ENCODE measurements around the gene LAMA4. TPM values are rescaled to one million over a fixed set of nuclear protein-coding genes. Genes with fewer than 3 reads are reported as not detected.

Gene LAMA4
- total RNA-seq, 1 donor from 2014 or later = 18.0 TPM

- Mint-ChIP-seq H3K4me1 (peaks cover 11% of the 10 kb centered on the region), H3K27ac (ENCODE audit: unreplicated experiment) (no peak overlapping the region), H3K36me3 (ENCODE audit: low read depth) (no peaks in the 10 kb centered on the region), H3K9me3 (peaks cover 3% of the 10 kb centered on the region), H3K27me3 (ENCODE audit: low read depth) (no peaks in the 10 kb centered on the region), H3K4me3 (no peak overlapping the region)
- no peak for TF ChIP-seq CTCF (conservative IDR thresholded peaks at IDR 0.05)
- no peak for DNase-seq (ENCODE audit: low read depth, low spot score)
These were observed 30.3 kb downstream of the LAMA4 start for GRCh38 chr6:112224088-112224487.

- DNase-seq (ENCODE audit: low read depth, low spot score) = no peak
- H3K4me1 Mint-ChIP-seq = peaks cover 8% of the 10 kb centered on the region
- H3K4me3 Mint-ChIP-seq = no peak overlapping the region
- no peak for TF ChIP-seq CTCF (conservative IDR thresholded peaks at IDR 0.05)
- no peak overlapping the region for H3K27ac Mint-ChIP-seq (ENCODE audit: unreplicated experiment)
- H3K9me3 Mint-ChIP-seq = peaks cover 1% of the 10 kb centered on the region
- no peaks in the 10 kb centered on the region for H3K36me3 Mint-ChIP-seq (ENCODE audit: low read depth)
- H3K27me3 Mint-ChIP-seq (ENCODE audit: low read depth) = no peaks in the 10 kb centered on the region
These were observed 31.1 kb downstream of the LAMA4 start for GRCh38 chr6:112223070-112223861.

GRCh38 chr6:112221981-112222852 lies 32.1 kb downstream of the LAMA4 start:
- no peaks in the 10 kb centered on the region for H3K27me3 Mint-ChIP-seq (ENCODE audit: low read depth)
- H3K4me1 Mint-ChIP-seq = peaks cover 12% of the 10 kb centered on the region
- no peak overlapping the region for H3K27ac Mint-ChIP-seq (ENCODE audit: unreplicated experiment)
- no peak for DNase-seq (ENCODE audit: low read depth, low spot score)
- H3K36me3 Mint-ChIP-seq (ENCODE audit: low read depth) = no peaks in the 10 kb centered on the region
- no peak for TF ChIP-seq CTCF (conservative IDR thresholded peaks at IDR 0.05)
- H3K9me3 Mint-ChIP-seq = no peaks in the 10 kb centered on the region
- no peak overlapping the region for H3K4me3 Mint-ChIP-seq

GRCh38 chr6:112221561-112221960 lies 32.8 kb downstream of the LAMA4 start:
- TF ChIP-seq CTCF (conservative IDR thresholded peaks at IDR 0.05) = no peak
- Mint-ChIP-seq H3K27me3 (ENCODE audit: low read depth) (no peaks in the 10 kb centered on the region), H3K4me3 (no peak overlapping the region), H3K4me1 (peaks cover 18% of the 10 kb centered on the region), H3K9me3 (no peaks in the 10 kb centered on the region), H3K36me3 (ENCODE audit: low read depth) (no peaks in the 10 kb centered on the region), H3K27ac (ENCODE audit: unreplicated experiment) (no peak overlapping the region)
- no peak for DNase-seq (ENCODE audit: low read depth, low spot score)

GRCh38 chr6:112218563-112218962 lies 35.8 kb downstream of the LAMA4 start:
- no peak for TF ChIP-seq CTCF (conservative IDR thresholded peaks at IDR 0.05)
- Mint-ChIP-seq H3K27ac (ENCODE audit: unreplicated experiment) (no peak overlapping the region), H3K4me3 (no peak overlapping the region), H3K36me3 (ENCODE audit: low read depth) (no peaks in the 10 kb centered on the region), H3K27me3 (ENCODE audit: low read depth) (no peaks in the 10 kb centered on the region), H3K4me1 (peaks cover 33% of the 10 kb centered on the region), H3K9me3 (no peaks in the 10 kb centered on the region)
- DNase-seq (ENCODE audit: low read depth, low spot score) = no peak

Measured in neural crest cell (in vitro differentiated cells).